H9 (cell line): ENCODE results near the gene GLIS2. TPM values are rescaled to one million over a fixed set of nuclear protein-coding genes. Genes with fewer than 3 reads are reported as not detected.

Experiments
- DNase-seq: peaks from one replicate; pipeline ENCODE4 v3.0.0-alpha.2; 2017
- H2AFZ ChIP-seq: one replicate; pipeline ENCODE4 v1.6.1; 2013; ENCODE audit warnings: mild to moderate bottlenecking, low read length, control low read depth, moderate library complexity
- H2AK5ac ChIP-seq: 2 replicates; pipeline ENCODE4 v1.6.1; 2013; ENCODE audit warnings: low read length, control low read depth, mixed read lengths; ENCODE audit not compliant: insufficient read length
- H2BK120ac ChIP-seq: one replicate; pipeline ENCODE4 v1.6.1; 2013; ENCODE audit warnings: low read depth, mild to moderate bottlenecking, low read length, control low read depth, inconsistent platforms; ENCODE audit not compliant: poor library complexity, severe bottlenecking
- H2BK12ac ChIP-seq: 2 replicates; pipeline ENCODE4 v1.6.1; 2013; ENCODE audit warnings: low read length, control low read depth, mixed read lengths, low read depth; ENCODE audit not compliant: insufficient read length
- H2BK15ac ChIP-seq: 2 replicates; pipeline ENCODE4 v1.6.1; 2013; ENCODE audit warnings: low read depth, low read length, control low read depth
- H2BK20ac ChIP-seq: one replicate; pipeline ENCODE4 v1.6.1; 2013; ENCODE audit warnings: low read depth, mild to moderate bottlenecking, low read length, control low read depth, inconsistent platforms; ENCODE audit not compliant: poor library complexity, severe bottlenecking
- H2BK5ac ChIP-seq: 2 replicates; pipeline ENCODE4 v1.6.1; 2013; ENCODE audit warnings: low read length, control low read depth, mixed read lengths; ENCODE audit not compliant: insufficient read length
- H3K14ac ChIP-seq: 2 replicates; pipeline ENCODE4 v1.6.1; 2013; ENCODE audit warnings: low read length, control low read depth; ENCODE audit not compliant: insufficient read depth
- H3K18ac ChIP-seq: 2 replicates; pipeline ENCODE4 v1.6.1; 2013; ENCODE audit warnings: low read depth, mild to moderate bottlenecking, mixed read lengths, low read length, control low read depth; ENCODE audit not compliant: insufficient read length
- H3K23ac ChIP-seq: 2 replicates; pipeline ENCODE4 v1.6.1; 2013; ENCODE audit warnings: low read length, control low read depth, mixed read lengths, low read depth; ENCODE audit not compliant: insufficient read length
- H3K23me2 ChIP-seq: 2 replicates; pipeline ENCODE4 v1.6.1; 2013; ENCODE audit warnings: low read depth, mild to moderate bottlenecking, mixed read lengths, low read length, control low read depth; ENCODE audit not compliant: insufficient read length, poor library complexity, severe bottlenecking
- H3K27ac ChIP-seq: 2 replicates; pipeline ENCODE4 v1.5.1; 2013; ENCODE audit warnings: low read length, control low read depth, mixed read lengths, low read depth; ENCODE audit not compliant: insufficient read length
- H3K27me3 ChIP-seq: 2 replicates; pipeline ENCODE4 v1.6.1; 2013; ENCODE audit warnings: low read length, control low read depth, inconsistent platforms; ENCODE audit not compliant: insufficient read depth
- H3K4ac ChIP-seq: 2 replicates; pipeline ENCODE4 v1.6.1; 2013; ENCODE audit warnings: low read depth, mild to moderate bottlenecking, control low read depth, inconsistent platforms, low read length, moderate library complexity
- H3K4me1 ChIP-seq: 2 replicates; pipeline ENCODE4 v1.6.1; 2013; ENCODE audit warnings: low read length, control low read depth, inconsistent platforms; ENCODE audit not compliant: insufficient read depth
- H3K4me2 ChIP-seq: 2 replicates; pipeline ENCODE4 v1.6.1; 2013; ENCODE audit warnings: low read length, control low read depth, mixed read lengths; ENCODE audit not compliant: insufficient read length, insufficient read depth
- H3K56ac ChIP-seq: 2 replicates; pipeline ENCODE4 v1.6.1; 2013; ENCODE audit warnings: low read depth, mild to moderate bottlenecking, mixed read lengths, low read length, control low read depth; ENCODE audit not compliant: insufficient read length
- H3K79me1 ChIP-seq: 2 replicates; pipeline ENCODE4 v1.6.1; 2013; ENCODE audit warnings: low read depth, mild to moderate bottlenecking, moderate library complexity, low read length, control low read depth, inconsistent platforms; ENCODE audit not compliant: insufficient read depth, poor library complexity, severe bottlenecking
- H3K79me2 ChIP-seq: 2 replicates; pipeline ENCODE4 v1.6.1; 2013; ENCODE audit warnings: low read length, control low read depth, inconsistent platforms; ENCODE audit not compliant: insufficient read depth
- H3K9ac ChIP-seq: 2 replicates; pipeline ENCODE4 v1.6.1; 2013; ENCODE audit warnings: low read length, control low read depth, mixed read lengths; ENCODE audit not compliant: insufficient read length; ENCODE audit errors: extremely low read depth
- H3K9me3 ChIP-seq: one replicate; pipeline ENCODE4 v1.6.1; 2013; ENCODE audit warnings: low read depth, low read length, inconsistent platforms; ENCODE audit not compliant: control insufficient read depth
- H3T11ph ChIP-seq: one replicate; pipeline ENCODE4 v1.6.1; 2013; ENCODE audit warnings: mild to moderate bottlenecking, low read length, control low read depth, inconsistent platforms
- H4K20me1 ChIP-seq: one replicate; pipeline ENCODE4 v1.6.1; 2013; ENCODE audit not compliant: control insufficient read depth, insufficient read length, insufficient read depth
- H4K5ac ChIP-seq: 2 replicates; pipeline ENCODE4 v1.6.1; 2013; ENCODE audit warnings: low read depth, mild to moderate bottlenecking, mixed read lengths, low read length, control low read depth; ENCODE audit not compliant: insufficient read length
- H4K8ac ChIP-seq: replicated peaks from 2 replicates; pipeline ENCODE4 v1.6.1; 2013; ENCODE audit warnings: low read length, control low read depth, mixed read lengths, low read depth; ENCODE audit not compliant: insufficient read length
- H4K91ac ChIP-seq: 2 replicates; pipeline ENCODE4 v1.6.1; 2013; ENCODE audit warnings: low read depth, mild to moderate bottlenecking, moderate library complexity, mixed read lengths, low read length, control low read depth; ENCODE audit not compliant: insufficient read length
- H3K27ac Mint-ChIP-seq, 3 experiments: 2 replicates in 2 of 3; 3 replicates in 1 of 3; pipeline ENCODE4 v1.8.0; 2020 to 2021; ENCODE audit warnings: mixed read lengths in 3 of 3, mild to moderate bottlenecking in 1 of 3, moderate library complexity in 1 of 3
- H3K27me3 Mint-ChIP-seq: 2 replicates; pipeline ENCODE4 v1.8.0; 2021; ENCODE audit warnings: low read depth, mild to moderate bottlenecking, moderate library complexity, mixed read lengths
- H3K36me3 Mint-ChIP-seq, 3 experiments: 2 replicates in 2 of 3; 3 replicates in 1 of 3; pipeline ENCODE4 v1.8.0; 2020 to 2021; ENCODE audit warnings: low read depth in 3 of 3, mixed read lengths in 3 of 3; ENCODE audit not compliant: insufficient read depth in 1 of 3
- H3K4me1 Mint-ChIP-seq, 2 experiments: 2 replicates each; pipeline ENCODE4 v1.8.0; 2020; ENCODE audit warnings: mixed read lengths in 2 of 2
- H3K4me3 Mint-ChIP-seq, 2 experiments: 2 replicates in 1 of 2; 3 replicates in 1 of 2; pipeline ENCODE4 v1.8.0; 2020 to 2021; ENCODE audit warnings: mild to moderate bottlenecking in 2 of 2, mixed read lengths in 2 of 2, moderate library complexity in 1 of 2
- H3K9me3 Mint-ChIP-seq, 2 experiments: 2 replicates in 1 of 2; 3 replicates in 1 of 2; pipeline ENCODE4 v1.8.0; 2020; ENCODE audit warnings: mild to moderate bottlenecking in 2 of 2, mixed read lengths in 2 of 2, moderate library complexity in 1 of 2
- CTCF ChIP-seq: fragments of 200-600 bp; sonication (generic); conservative IDR thresholded peaks from 3 replicates; pipeline ENCODE4 v1.8.0; 2021; ENCODE audit warnings: antibody characterized with exemption, mild to moderate bottlenecking
- WGBS: extraction: QIAGEN DNeasy Blood & Tissue Kit; methylation state at CpG from one replicate; pipeline ENCODE4 v1.1.7; 2013; ENCODE audit warnings: missing lambda C conversion rate, low lambda C conversion rate, mixed read lengths; ENCODE audit not compliant: insufficient read length; ENCODE audit errors: extremely low coverage; 5-methylcytosine and 5-hydroxymethylcytosine counted together
- total RNA-seq: library from RNA; stranded (reverse); gene quantifications from 2 replicates; pipeline ENCODE4 v1.2.1, GENCODE V29; 2021

GLIS2 gene
- total RNA-seq, 1 experiment from 2014 or later: 14.3 TPM

DNA sequence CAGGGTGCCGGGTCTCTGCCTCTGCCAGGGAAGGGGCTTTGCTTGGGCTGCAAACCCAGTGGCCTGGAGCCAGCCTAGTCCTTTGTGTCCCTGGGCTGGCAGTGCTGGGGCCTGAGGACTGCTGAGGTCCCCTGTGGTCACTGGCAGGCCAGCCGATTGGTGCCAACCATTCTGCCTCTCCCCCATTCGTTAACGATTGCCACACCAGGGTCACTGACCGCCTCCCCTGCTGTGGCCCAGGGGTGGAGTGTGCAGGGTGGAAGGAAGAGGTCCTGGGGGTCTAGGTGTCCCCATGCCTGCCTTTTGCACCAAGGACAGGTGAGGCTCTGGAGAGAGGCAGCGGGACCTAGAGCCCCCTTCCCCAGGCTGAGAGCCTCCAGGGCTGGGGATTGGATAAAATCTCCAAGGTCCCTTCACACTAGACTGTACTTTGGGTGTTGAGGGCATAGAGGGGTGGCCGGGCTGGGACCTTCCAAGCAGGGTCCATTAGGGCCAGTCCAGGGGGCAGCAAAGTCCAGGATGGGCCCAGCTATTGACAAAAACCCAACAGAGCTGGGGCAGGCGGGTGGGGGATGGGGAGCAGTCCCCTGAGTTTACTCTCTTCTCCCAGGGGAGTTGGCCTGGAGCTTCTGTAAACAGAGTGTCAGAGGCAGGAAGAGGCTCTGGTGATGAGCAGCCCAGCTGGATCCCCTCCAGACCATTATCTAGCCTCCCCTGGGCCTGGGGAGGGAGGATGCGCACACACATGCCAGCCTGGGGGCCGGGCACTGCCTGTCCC, 56.9 kb downstream of the GLIS2 start:
- no peak overlapping the region for H2AK5ac ChIP-seq
- H3K23me2 ChIP-seq: no peaks in the 10 kb centered on the region
- peak overlapping the region in 1 of 3 experiments; percentile 67; a peak in 1 of 7 replicates for H3K27ac Mint-ChIP-seq
- no peaks in the 10 kb centered on the region for H4K20me1 ChIP-seq
- H4K8ac ChIP-seq: no peak overlapping the region
- no peak overlapping the region for H3K56ac ChIP-seq
- no peak overlapping the region for H3K18ac ChIP-seq
- H3K27me3 Mint-ChIP-seq: no peaks in the 10 kb centered on the region
- no peak overlapping the region for H3K23ac ChIP-seq
- no peak for TF ChIP-seq CTCF
- H3K4me1 ChIP-seq: peaks cover 11% of the 10 kb centered on the region; the same call in 1 of the 2 replicates
- no peak overlapping the region for H4K91ac ChIP-seq
- H3K9me3 ChIP-seq: no peaks in the 10 kb centered on the region
- H3K4me1 Mint-ChIP-seq: peaks cover 29 to 43% of the 10 kb centered on the region in 2 experiments
- H3K4me3 Mint-ChIP-seq: peak overlapping the region; percentile 75 to 94
- no peak overlapping the region for H3T11ph ChIP-seq
- no peaks in the 10 kb centered on the region for H3K9me3 Mint-ChIP-seq
- H2BK12ac ChIP-seq: no peak overlapping the region
- H3K27ac ChIP-seq: no peak overlapping the region
- no peaks in the 10 kb centered on the region for H3K79me1 ChIP-seq
- H3K14ac ChIP-seq: no peak overlapping the region
- DNase-seq: no peak
- no peak overlapping the region for H2BK120ac ChIP-seq
- WGBS: no CpG with 5 or more reads among the region's 10 CpGs
- no peak overlapping the region for H2BK15ac ChIP-seq
- no peak overlapping the region for H3K4ac ChIP-seq
- H3K9ac ChIP-seq: no peak overlapping the region
- H3K27me3 ChIP-seq: no peaks in the 10 kb centered on the region
- peaks cover 0 to 3% (median 2%) of the 10 kb centered on the region in 3 experiments; a peak in 1 of 7 replicates for H3K36me3 Mint-ChIP-seq
- H3K79me2 ChIP-seq: peaks cover 1% of the 10 kb centered on the region; the same call in 1 of the 2 replicates
- no peak overlapping the region for H4K5ac ChIP-seq
- H2AFZ ChIP-seq: no peak overlapping the region
- H2BK5ac ChIP-seq: no peak overlapping the region
- H3K4me2 ChIP-seq: peak overlapping the region; percentile 58
- H2BK20ac ChIP-seq: no peak overlapping the region
